Peyer's patch (tissue), 4 donors: ENCODE results near the gene MACROD2. TPM values are rescaled to one million over a fixed set of nuclear protein-coding genes. Genes with fewer than 3 reads are reported as not detected.

Source experiments
- DNase-seq, 3 donors: peaks; one replicate each; pipeline ENCODE4 v3.0.0-alpha.2; 2017 to 2019
- H3K27ac ChIP-seq, 4 donors: fragments of 200-600 bp; sonication (generic); one replicate each; pipeline ENCODE4 v1.5.1; 2016 to 2019
- H3K27me3 ChIP-seq, 2 donors: fragments of 200-600 bp; sonication (generic); one replicate each; pipeline ENCODE4 v1.5.1; 2019
- H3K36me3 ChIP-seq, 3 donors: fragments of 200-600 bp; sonication (generic); one replicate each; pipeline ENCODE4 v1.5.1; 2016 to 2019
- H3K4me1 ChIP-seq, 4 donors: fragments of 200-600 bp; sonication (generic); one replicate each; pipeline ENCODE4 v1.5.1; 2016 to 2019
- H3K4me3 ChIP-seq, 4 donors: fragments of 200-600 bp; sonication (generic); 1 replicate in 3 of 4; 2 replicates in 1 of 4; pipeline ENCODE4 v1.5.1; 2016 to 2019; ENCODE audit warnings: mild to moderate bottlenecking in 1 of 4
- H3K9me3 ChIP-seq, 4 donors: fragments of 200-600 bp; sonication (generic); one replicate each; pipeline ENCODE4 v1.5.1; 2016 to 2019; ENCODE audit warnings: mild to moderate bottlenecking in 1 of 4
- POLR2A ChIP-seq, 2 donors: fragments of 450-650 bp; IDR thresholded peaks; one replicate each; pipeline ENCODE4 v1.5.1; 2017; ENCODE audit warnings: antibody characterized with exemption in 2 of 2, mild to moderate bottlenecking in 2 of 2, moderate library complexity in 2 of 2
- total RNA-seq, 4 donors: library from RNA; depleted of rRNA; stranded (reverse); fragments of >200 nt; gene quantifications; one replicate each; pipeline ENCODE4 v1.1.0, GENCODE V29; 2016
- TF ChIP-seq, protein P1 (sequence below), 6 experiments: fragments of 450-650 bp in 4 of 6; fragments of 200-600 bp in 2 of 6; sonication (generic) in 1 of 6; IDR thresholded peaks; one replicate each; pipeline ENCODE4 v1.5.1; 2017 to 2019; ENCODE audit warnings: antibody characterized with exemption in 6 of 6, mild to moderate bottlenecking in 3 of 6, moderate library complexity in 1 of 6

Gene MACROD2
- total RNA-seq, 4 donors from 2014 or later = 2.5 to 10.7 (median 6.5) TPM

DNA sequence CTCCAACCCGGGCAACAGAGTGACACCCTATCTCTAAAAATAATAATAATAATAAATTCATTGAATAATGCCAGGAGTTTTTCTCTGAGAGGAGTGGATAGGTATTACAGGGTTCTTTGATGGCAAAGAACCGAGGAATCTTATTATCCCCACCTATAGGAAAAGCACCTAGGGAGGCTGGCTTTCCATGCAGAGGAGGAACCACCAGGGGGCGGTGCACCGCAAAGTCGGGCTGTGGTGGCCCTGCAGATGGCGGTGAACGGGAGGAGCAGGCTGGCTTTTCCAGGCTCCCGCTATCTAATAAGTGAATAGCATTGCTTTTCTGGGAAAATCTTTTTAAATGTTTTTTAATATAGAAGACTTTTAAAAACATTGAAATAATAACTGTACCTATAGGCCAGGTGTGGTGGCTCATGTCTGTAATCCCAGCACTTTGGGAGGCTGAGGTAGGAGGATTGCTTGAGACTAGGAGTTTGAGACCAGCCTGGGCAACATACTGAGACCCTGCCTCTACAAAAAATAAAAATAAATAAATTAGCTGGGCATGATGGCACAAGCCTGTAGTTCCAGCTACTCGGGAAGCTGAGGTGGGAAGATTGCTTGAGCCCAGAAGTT is 1713.8 kb downstream of the MACROD2 start:
- no peak overlapping the region for H3K4me3 ChIP-seq
- H3K27me3 ChIP-seq = no peaks in the 10 kb centered on the region
- H3K36me3 ChIP-seq = no peaks in the 10 kb centered on the region
- H3K9me3 ChIP-seq = no peaks in the 10 kb centered on the region
- peak; percentile 60 to 76 (median 72) for DNase-seq
- no peaks in the 10 kb centered on the region for H3K4me1 ChIP-seq
- TF ChIP-seq, protein P1, sequence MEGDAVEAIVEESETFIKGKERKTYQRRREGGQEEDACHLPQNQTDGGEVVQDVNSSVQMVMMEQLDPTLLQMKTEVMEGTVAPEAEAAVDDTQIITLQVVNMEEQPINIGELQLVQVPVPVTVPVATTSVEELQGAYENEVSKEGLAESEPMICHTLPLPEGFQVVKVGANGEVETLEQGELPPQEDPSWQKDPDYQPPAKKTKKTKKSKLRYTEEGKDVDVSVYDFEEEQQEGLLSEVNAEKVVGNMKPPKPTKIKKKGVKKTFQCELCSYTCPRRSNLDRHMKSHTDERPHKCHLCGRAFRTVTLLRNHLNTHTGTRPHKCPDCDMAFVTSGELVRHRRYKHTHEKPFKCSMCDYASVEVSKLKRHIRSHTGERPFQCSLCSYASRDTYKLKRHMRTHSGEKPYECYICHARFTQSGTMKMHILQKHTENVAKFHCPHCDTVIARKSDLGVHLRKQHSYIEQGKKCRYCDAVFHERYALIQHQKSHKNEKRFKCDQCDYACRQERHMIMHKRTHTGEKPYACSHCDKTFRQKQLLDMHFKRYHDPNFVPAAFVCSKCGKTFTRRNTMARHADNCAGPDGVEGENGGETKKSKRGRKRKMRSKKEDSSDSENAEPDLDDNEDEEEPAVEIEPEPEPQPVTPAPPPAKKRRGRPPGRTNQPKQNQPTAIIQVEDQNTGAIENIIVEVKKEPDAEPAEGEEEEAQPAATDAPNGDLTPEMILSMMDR (IDR thresholded peaks at IDR 0.05) = peak in 5 of 6 experiments; percentile 30 to 68 (median 47)
- no peak for TF ChIP-seq POLR2A (IDR thresholded peaks at IDR 0.05)
- H3K27ac ChIP-seq = no peak overlapping the region

DNA sequence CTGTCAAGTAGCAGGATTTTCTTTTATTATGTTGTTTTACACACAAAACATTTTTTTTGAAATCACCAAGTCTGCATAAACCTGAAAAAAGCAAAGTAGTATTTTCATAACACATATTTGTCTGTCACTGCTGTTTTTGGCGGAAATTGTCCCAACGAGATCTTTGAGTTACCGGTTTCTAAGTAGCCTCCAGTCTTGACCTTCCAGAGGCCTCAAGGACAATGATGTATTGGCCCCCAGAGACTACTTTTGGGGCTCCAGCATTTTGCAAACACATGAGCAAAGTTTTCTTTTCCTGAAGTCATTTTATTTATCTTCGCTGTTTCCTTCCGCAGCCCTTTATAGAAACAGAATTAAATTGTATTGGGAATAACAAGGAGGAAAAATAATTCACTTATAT is 1715.3 kb downstream of the MACROD2 start:
- Histone ChIP-seq H3K9me3 (no peaks in the 10 kb centered on the region), H3K4me1 (no peaks in the 10 kb centered on the region), H3K36me3 (no peaks in the 10 kb centered on the region), H3K27me3 (no peaks in the 10 kb centered on the region), H3K27ac (no peak overlapping the region), H3K4me3 (no peak overlapping the region)
- TF ChIP-seq, protein P1 (IDR thresholded peaks at IDR 0.05) = no peak
- TF ChIP-seq POLR2A (IDR thresholded peaks at IDR 0.05) = no peak
- no peak for DNase-seq

DNA sequence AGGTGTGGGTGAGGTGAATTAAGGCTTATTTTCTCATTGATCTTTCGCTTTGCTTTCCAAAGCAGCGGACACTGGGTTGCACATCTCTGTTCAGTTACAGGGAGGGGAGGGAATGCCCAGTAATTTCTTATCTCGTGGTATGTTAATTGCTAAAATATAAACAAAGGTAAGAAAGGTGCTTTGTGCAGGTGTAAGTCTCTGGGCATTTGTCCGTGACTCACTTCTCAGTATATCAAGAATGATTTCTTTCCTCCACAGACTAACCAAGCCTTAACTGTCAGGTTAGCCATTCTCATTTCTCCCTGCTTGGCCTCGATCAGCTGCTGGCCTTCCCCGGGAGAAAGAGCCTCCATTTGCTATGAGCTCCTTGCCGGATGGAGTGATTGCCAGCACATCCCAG is 1715.9 kb downstream of the MACROD2 start:
- Histone ChIP-seq H3K4me1 (no peaks in the 10 kb centered on the region), H3K4me3 (no peak overlapping the region), H3K9me3 (no peaks in the 10 kb centered on the region), H3K27me3 (no peaks in the 10 kb centered on the region), H3K36me3 (no peaks in the 10 kb centered on the region), H3K27ac (no peak overlapping the region)
- DNase-seq = no peak
- no peak for TF ChIP-seq POLR2A (IDR thresholded peaks at IDR 0.05)
- TF ChIP-seq, protein P1 (IDR thresholded peaks at IDR 0.05) = no peak

DNA sequence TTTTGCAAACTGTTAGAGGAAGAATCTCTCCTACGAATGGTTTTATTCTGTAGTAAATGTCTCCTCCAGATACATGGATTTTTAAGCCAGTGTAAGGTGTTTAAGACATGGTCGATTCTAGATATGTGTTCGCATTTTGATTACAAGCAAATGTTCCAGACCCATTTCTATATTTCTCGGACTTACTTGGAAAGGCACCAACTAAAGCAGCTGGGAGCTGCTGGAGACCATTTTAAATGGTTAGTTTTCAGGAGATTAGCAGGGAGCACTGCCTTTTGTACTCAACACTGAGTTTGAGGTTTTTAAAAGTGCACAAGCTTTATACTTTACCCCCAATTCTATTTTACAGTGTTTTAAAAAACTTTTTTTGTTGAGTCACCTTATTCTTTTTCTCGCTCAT is 1720.9 kb downstream of the MACROD2 start:
- TF ChIP-seq POLR2A (IDR thresholded peaks at IDR 0.05) = no peak
- TF ChIP-seq, protein P1 (IDR thresholded peaks at IDR 0.05) = no peak
- H3K27ac ChIP-seq = no peak overlapping the region
- no peak for DNase-seq
- no peaks in the 10 kb centered on the region for H3K4me1 ChIP-seq
- H3K36me3 ChIP-seq = no peaks in the 10 kb centered on the region
- no peak overlapping the region for H3K4me3 ChIP-seq
- H3K27me3 ChIP-seq = no peaks in the 10 kb centered on the region
- H3K9me3 ChIP-seq = no peaks in the 10 kb centered on the region

DNA sequence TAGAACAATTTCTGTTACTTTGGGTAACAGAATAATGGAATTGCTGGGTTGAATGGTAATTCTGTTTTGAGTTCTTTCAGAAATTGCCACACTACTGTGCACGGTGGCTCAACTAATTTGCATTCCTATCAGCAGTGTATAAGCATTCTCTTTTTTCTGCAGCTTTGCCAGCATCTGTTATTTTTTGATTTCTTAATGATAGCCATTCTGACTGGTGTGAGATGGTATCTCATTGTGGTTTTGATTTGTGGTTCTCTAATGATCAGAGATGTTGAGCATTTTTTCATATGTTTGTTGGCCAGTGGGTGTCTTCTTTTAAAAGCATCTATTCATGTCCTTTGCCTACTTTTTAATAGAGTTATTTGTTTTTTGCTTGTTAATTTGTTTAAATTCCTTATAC is 1731.1 kb downstream of the MACROD2 start:
- DNase-seq = no peak
- H3K27me3 ChIP-seq = no peaks in the 10 kb centered on the region
- H3K36me3 ChIP-seq = no peaks in the 10 kb centered on the region
- TF ChIP-seq, protein P1 (IDR thresholded peaks at IDR 0.05) = no peak
- TF ChIP-seq POLR2A (IDR thresholded peaks at IDR 0.05) = no peak
- H3K4me3 ChIP-seq = no peak overlapping the region
- H3K4me1 ChIP-seq = no peaks in the 10 kb centered on the region
- no peaks in the 10 kb centered on the region for H3K9me3 ChIP-seq
- H3K27ac ChIP-seq = no peak overlapping the region

DNA sequence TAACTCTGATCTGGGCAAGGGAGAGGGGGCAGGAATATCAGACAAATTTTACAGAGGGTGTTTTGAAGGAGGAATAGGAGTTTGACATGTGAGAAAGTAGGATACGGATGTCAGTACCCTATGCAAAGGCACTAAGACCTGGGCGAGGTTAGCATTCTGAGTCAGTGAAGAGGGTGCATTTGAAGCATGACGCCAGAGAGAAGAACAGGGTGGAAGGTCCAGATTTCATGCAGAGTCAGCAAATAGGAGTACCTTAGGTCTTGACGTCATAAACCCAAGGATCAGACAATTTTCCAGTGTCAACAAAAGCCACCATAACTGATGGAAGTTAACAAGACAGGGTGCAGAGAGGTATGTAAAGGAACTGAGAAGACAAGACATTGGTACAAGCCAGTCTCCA is 1738.7 kb downstream of the MACROD2 start:
- H3K4me3 ChIP-seq = no peak overlapping the region
- TF ChIP-seq, protein P1 (IDR thresholded peaks at IDR 0.05) = no peak
- TF ChIP-seq POLR2A (IDR thresholded peaks at IDR 0.05) = no peak

More for the DNA sequence above, 1738.7 kb downstream of the MACROD2 start:
- no peaks in the 10 kb centered on the region for H3K9me3 ChIP-seq
- H3K36me3 ChIP-seq = no peaks in the 10 kb centered on the region
- H3K4me1 ChIP-seq = no peaks in the 10 kb centered on the region
- no peak for DNase-seq
- H3K27me3 ChIP-seq = no peaks in the 10 kb centered on the region
- no peak overlapping the region for H3K27ac ChIP-seq
